AG08396 (cell line): ENCODE data around the gene OSBPL9.
A peak's percentile ranks its signal among the peaks of the same experiment; 100 is the strongest.
"Not testable (repeated sequence)": the region's sequence is repeated elsewhere in the genome, so short reads cannot be mapped to it uniquely, and the experiment has no call there.

Source experiments
- DNase-seq: peaks from one replicate; pipeline ENCODE4 v3.0.0; 2012; ENCODE audit warnings: low spot score, mixed read lengths

OSBPL9 gene

GRCh38 chr1:51789342-51789741 is 172.4 kb downstream of the OSBPL9 start:
- no peak for DNase-seq

GRCh38 chr1:51790385-51790784 is 173.5 kb downstream of the OSBPL9 start:
- no peak for DNase-seq

- no peak for DNase-seq
Measured at GRCh38 chr1:51791888-51792287, 175.0 kb downstream of the OSBPL9 start.

GRCh38 chr1:51792864-51793263 is 176.0 kb downstream of the OSBPL9 start:
- peak; percentile 8 for DNase-seq

GRCh38 chr1:51794260-51794659 is 177.4 kb downstream of the OSBPL9 start:
- DNase-seq, result no peak

GRCh38 chr1:51794868-51795267 is 178.0 kb downstream of the OSBPL9 start:
- DNase-seq, result no peak

GRCh38 chr1:51799372-51799771 is 182.5 kb downstream of the OSBPL9 start:
- no peak for DNase-seq

- DNase-seq, result no peak
Measured at GRCh38 chr1:51814513-51814912, 197.6 kb downstream of the OSBPL9 start.

GRCh38 chr1:51818487-51818886 is 201.6 kb downstream of the OSBPL9 start:
- DNase-seq, result no peak

GRCh38 chr1:51819021-51819420 is 202.1 kb downstream of the OSBPL9 start:
- DNase-seq, result not testable (repeated sequence)

- no peak for DNase-seq
Measured at GRCh38 chr1:51819810-51820209, 202.9 kb downstream of the OSBPL9 start.

- no peak for DNase-seq
Measured at GRCh38 chr1:51829058-51829457, 212.2 kb downstream of the OSBPL9 start.

GRCh38 chr1:51833700-51834099 is 216.8 kb downstream of the OSBPL9 start:
- DNase-seq, result no peak

- DNase-seq, result no peak
Measured at GRCh38 chr1:51837243-51837642, 220.4 kb downstream of the OSBPL9 start.
